ENCODE data around the gene OR56B4.
"Not testable (repeated sequence)": the region's sequence is repeated elsewhere in the genome, so short reads cannot be mapped to it uniquely, and the experiment has no call there.

Gene OR56B4, protein sequence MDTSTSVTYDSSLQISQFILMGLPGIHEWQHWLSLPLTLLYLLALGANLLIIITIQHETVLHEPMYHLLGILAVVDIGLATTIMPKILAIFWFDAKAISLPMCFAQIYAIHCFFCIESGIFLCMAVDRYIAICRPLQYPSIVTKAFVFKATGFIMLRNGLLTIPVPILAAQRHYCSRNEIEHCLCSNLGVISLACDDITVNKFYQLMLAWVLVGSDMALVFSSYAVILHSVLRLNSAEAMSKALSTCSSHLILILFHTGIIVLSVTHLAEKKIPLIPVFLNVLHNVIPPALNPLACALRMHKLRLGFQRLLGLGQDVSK

GRCh38 chr11:6107384-6107783 lies at the start of gene OR56B4:
Gene OR56B4 (plus strand): TSS chr11:6107684. CDS start chr11:6107779, 95 bp downstream.
- H3K79me2 ChIP-seq (ENCODE audit: insufficient read depth, low read length); H3K36me3 ChIP-seq (ENCODE audit: low read length); H3K4me3 ChIP-seq (ENCODE audit: insufficient read depth, low read length, poor library complexity, severe bottlenecking); H4K20me1 ChIP-seq (ENCODE audit: low read depth, low read length); H3K27me3 ChIP-seq (ENCODE audit: low read length); H3K4me2 ChIP-seq (ENCODE audit: low read depth, low read length, poor library complexity, severe bottlenecking); H2AFZ ChIP-seq (ENCODE audit: low read depth, low read length, severe bottlenecking); H3K9me2 ChIP-seq (replicated peaks; ENCODE audit: insufficient read depth, low read length); H3F3A ChIP-seq (ENCODE audit: insufficient read depth); H3K9me3 ChIP-seq (ENCODE audit: insufficient read depth, low read length); H3K27ac ChIP-seq (ENCODE audit: low read depth, low read length); H3K9ac ChIP-seq (ENCODE audit: low read length): not testable (repeated sequence)

- no peaks in the 10 kb centered on the region for H4K20me1 ChIP-seq (ENCODE audit: low read depth, low read length)
- H3K4me2 ChIP-seq (ENCODE audit: low read depth, low read length, poor library complexity, severe bottlenecking), result no peak overlapping the region
- no peaks in the 10 kb centered on the region for H3K9me2 ChIP-seq (replicated peaks; ENCODE audit: insufficient read depth, low read length)
- no peaks in the 10 kb centered on the region for H3F3A ChIP-seq (ENCODE audit: insufficient read depth)
- TF ChIP-seq EZH2phosphoT487 (conservative IDR thresholded peaks at IDR 0.05; ENCODE audit: low read length) (no peak), CTCF (IDR thresholded peaks at IDR 0.05; ENCODE audit: insufficient read depth, low read length, poor library complexity, severe bottlenecking) (no peak)
- no peaks in the 10 kb centered on the region for H3K79me2 ChIP-seq (ENCODE audit: insufficient read depth, low read length)
- H3K27ac ChIP-seq (ENCODE audit: low read depth, low read length), result no peak overlapping the region
- H3K4me3 ChIP-seq (ENCODE audit: insufficient read depth, low read length, poor library complexity, severe bottlenecking), result no peak overlapping the region
- no peak overlapping the region for H3K9ac ChIP-seq (ENCODE audit: low read length)
- H2AFZ ChIP-seq (ENCODE audit: low read depth, low read length, severe bottlenecking), result no peak overlapping the region
- H3K9me3 ChIP-seq (ENCODE audit: insufficient read depth, low read length), result no peaks in the 10 kb centered on the region
- no peaks in the 10 kb centered on the region for H3K36me3 ChIP-seq (ENCODE audit: low read length)
- 0 out of 2 replicates have a peak, but pooled peaks cover 4% of the 10 kb centered on the region for H3K27me3 ChIP-seq (ENCODE audit: low read length)
These were observed 46.0 kb upstream of the OR56B4 start for GRCh38 chr11:6061475-6061874.

DNA sequence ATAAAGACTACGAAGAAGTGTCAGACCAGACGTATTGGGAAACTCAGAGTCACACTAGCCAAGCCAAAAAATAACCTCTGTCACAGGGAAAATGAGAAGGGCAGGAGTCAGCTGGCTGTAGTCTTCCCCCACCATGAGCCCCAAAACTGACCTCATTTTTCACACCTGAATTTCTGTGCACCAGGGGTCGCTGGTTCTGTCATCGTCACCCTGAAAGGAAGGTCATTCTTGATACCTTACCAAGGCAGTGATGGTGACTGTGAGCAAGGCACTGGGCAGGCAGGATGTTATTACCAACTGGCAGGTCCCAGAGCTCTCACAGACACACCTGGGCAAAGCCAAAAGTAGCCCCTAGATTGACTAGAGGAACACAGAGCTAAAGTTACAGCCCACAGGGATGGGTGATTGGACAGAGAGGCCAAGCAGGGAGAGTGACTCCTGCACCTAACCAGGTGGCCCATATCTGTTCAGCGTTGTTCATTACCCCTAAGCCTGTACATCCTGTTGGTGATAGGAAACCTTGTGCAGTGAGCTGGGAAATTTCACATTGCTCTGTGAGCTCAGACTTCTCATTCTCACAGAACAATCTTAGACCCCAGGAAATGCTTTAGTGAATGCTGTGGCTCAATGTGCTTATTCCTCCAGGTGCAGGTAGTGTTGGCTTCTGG lies 44.7 kb upstream of the OR56B4 start:
- H3K9ac ChIP-seq (ENCODE audit: low read length), result no peak overlapping the region
- 0 out of 2 replicates have a peak, but pooled peaks cover 4% of the 10 kb centered on the region for H3K27me3 ChIP-seq (ENCODE audit: low read length)
- H3K79me2 ChIP-seq (ENCODE audit: insufficient read depth, low read length), result no peaks in the 10 kb centered on the region
- H3K36me3 ChIP-seq (ENCODE audit: low read length), result no peaks in the 10 kb centered on the region
- TF ChIP-seq EZH2phosphoT487 (conservative IDR thresholded peaks at IDR 0.05; ENCODE audit: low read length) (no peak), CTCF (IDR thresholded peaks at IDR 0.05; ENCODE audit: insufficient read depth, low read length, poor library complexity, severe bottlenecking) (no peak)
- no peak overlapping the region for H2AFZ ChIP-seq (ENCODE audit: low read depth, low read length, severe bottlenecking)
- H3K4me2 ChIP-seq (ENCODE audit: low read depth, low read length, poor library complexity, severe bottlenecking), result no peak overlapping the region
- no peaks in the 10 kb centered on the region for H3F3A ChIP-seq (ENCODE audit: insufficient read depth)
- H3K9me3 ChIP-seq (ENCODE audit: insufficient read depth, low read length), result no peaks in the 10 kb centered on the region
- H3K9me2 ChIP-seq (replicated peaks; ENCODE audit: insufficient read depth, low read length), result no peaks in the 10 kb centered on the region
- no peak overlapping the region for H3K4me3 ChIP-seq (ENCODE audit: insufficient read depth, low read length, poor library complexity, severe bottlenecking)
- no peaks in the 10 kb centered on the region for H4K20me1 ChIP-seq (ENCODE audit: low read depth, low read length)
- no peak overlapping the region for H3K27ac ChIP-seq (ENCODE audit: low read depth, low read length)

DNA sequence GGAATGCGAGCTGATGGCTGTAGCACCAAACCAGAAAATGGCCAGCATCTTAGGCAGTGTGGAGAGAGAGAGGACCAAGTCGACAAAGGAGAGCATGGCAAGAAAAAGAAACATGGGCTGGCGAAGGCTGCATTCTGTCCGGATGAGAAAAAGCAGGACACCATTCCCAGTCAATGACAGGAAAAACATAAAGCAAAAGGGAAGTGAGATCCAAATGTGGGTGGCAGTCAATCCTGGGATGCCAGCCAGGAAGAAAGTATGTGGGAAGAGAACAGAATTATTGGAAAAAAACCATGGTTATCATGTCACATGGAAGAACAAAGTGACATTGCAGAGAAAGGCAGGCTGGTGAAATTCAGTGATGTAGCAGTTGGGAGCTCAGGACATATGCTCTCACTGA lies 40.0 kb upstream of the OR56B4 start:
- no peaks in the 10 kb centered on the region for H3K36me3 ChIP-seq (ENCODE audit: low read length)
- no peaks in the 10 kb centered on the region for H3K9me2 ChIP-seq (replicated peaks; ENCODE audit: insufficient read depth, low read length)
- H3K27ac ChIP-seq (ENCODE audit: low read depth, low read length), result no peak overlapping the region
- H3K4me3 ChIP-seq (ENCODE audit: insufficient read depth, low read length, poor library complexity, severe bottlenecking), result no peak overlapping the region
- H3F3A ChIP-seq (ENCODE audit: insufficient read depth), result no peaks in the 10 kb centered on the region
- no peak overlapping the region for H3K9ac ChIP-seq (ENCODE audit: low read length)
- no peak overlapping the region for H2AFZ ChIP-seq (ENCODE audit: low read depth, low read length, severe bottlenecking)
- no peak overlapping the region for H3K4me2 ChIP-seq (ENCODE audit: low read depth, low read length, poor library complexity, severe bottlenecking)
- no peaks in the 10 kb centered on the region for H3K9me3 ChIP-seq (ENCODE audit: insufficient read depth, low read length)
- H4K20me1 ChIP-seq (ENCODE audit: low read depth, low read length), result no peaks in the 10 kb centered on the region
- TF ChIP-seq CTCF (IDR thresholded peaks at IDR 0.05; ENCODE audit: insufficient read depth, low read length, poor library complexity, severe bottlenecking), result no peak
- no peak for TF ChIP-seq EZH2phosphoT487 (conservative IDR thresholded peaks at IDR 0.05; ENCODE audit: low read length)
- H3K27me3 ChIP-seq (ENCODE audit: low read length), result 0 out of 2 replicates have a peak, but pooled peaks cover 4% of the 10 kb centered on the region
- no peaks in the 10 kb centered on the region for H3K79me2 ChIP-seq (ENCODE audit: insufficient read depth, low read length)

GRCh38 chr11:6076443-6076842 lies 31.0 kb upstream of the OR56B4 start:
- not testable (repeated sequence) for H3K27me3 ChIP-seq (ENCODE audit: low read length); H3F3A ChIP-seq (ENCODE audit: insufficient read depth); H4K20me1 ChIP-seq (ENCODE audit: low read depth, low read length); H3K9me2 ChIP-seq (replicated peaks; ENCODE audit: insufficient read depth, low read length); H3K27ac ChIP-seq (ENCODE audit: low read depth, low read length); H2AFZ ChIP-seq (ENCODE audit: low read depth, low read length, severe bottlenecking); H3K9me3 ChIP-seq (ENCODE audit: insufficient read depth, low read length); H3K9ac ChIP-seq (ENCODE audit: low read length); H3K4me2 ChIP-seq (ENCODE audit: low read depth, low read length, poor library complexity, severe bottlenecking); H3K36me3 ChIP-seq (ENCODE audit: low read length); H3K79me2 ChIP-seq (ENCODE audit: insufficient read depth, low read length); H3K4me3 ChIP-seq (ENCODE audit: insufficient read depth, low read length, poor library complexity, severe bottlenecking)

All from SU-DHL-6 (cell line).